Tibial artery (tissue), 4 donors: Measurements from ENCODE around the gene SERTAD2.

Experiments used
- DNase-seq, 2 donors: peaks; one replicate each; pipeline ENCODE4 v3.0.0-alpha.2; 2019
- H3K27ac ChIP-seq, 2 donors: fragments of 200-600 bp; sonication (generic) in 1 of 2; 1 replicate in 1 of 2; 2 replicates in 1 of 2; pipeline ENCODE4 v1.5.1; 2018 to 2019; ENCODE audit warnings: mild to moderate bottlenecking in 1 of 2
- H3K27me3 ChIP-seq, 2 donors: fragments of 200-600 bp; sonication (generic) in 1 of 2; one replicate each; pipeline versions ENCODE4 v1.5.1 to v1.6.0; 2016 to 2019
- H3K36me3 ChIP-seq, 3 donors: fragments of 200-600 bp; sonication (generic) in 2 of 3; one replicate each; pipeline ENCODE4 v1.5.1; 2016 to 2019; ENCODE audit warnings: mild to moderate bottlenecking in 2 of 3
- H3K4me1 ChIP-seq, 4 donors: fragments of 200-600 bp; sonication (generic) in 2 of 4; 1 replicate in 3 of 4; 2 replicates in 1 of 4; pipeline ENCODE4 v1.5.1; 2016 to 2019
- H3K4me3 ChIP-seq, 2 donors: fragments of 200-600 bp; sonication (generic) in 1 of 2; 1 replicate in 1 of 2; 2 replicates in 1 of 2; pipeline ENCODE4 v1.5.1; 2018 to 2019; ENCODE audit warnings: mild to moderate bottlenecking in 2 of 2
- H3K9me3 ChIP-seq, 3 donors: fragments of 200-600 bp; sonication (generic) in 1 of 3; one replicate each; pipeline ENCODE4 v1.5.1; 2016 to 2019
- intact Hi-C: fragments of 100-400 bp; cut with DNase I; formaldehyde crosslinking; loops from one replicate; pipeline ENCODE4 v1.15.0; 2023; ENCODE audit warnings: low total_unique reads
- TF ChIP-seq, protein P1 (sequence below), 2 experiments: fragments of 200-600 bp in 1 of 2; fragments of 450-650 bp in 1 of 2; IDR thresholded peaks; one replicate each; pipeline ENCODE4 v1.5.1; 2017 to 2019; ENCODE audit warnings: antibody characterized with exemption in 2 of 2, mild to moderate bottlenecking in 1 of 2, moderate library complexity in 1 of 2

Gene SERTAD2

DNA sequence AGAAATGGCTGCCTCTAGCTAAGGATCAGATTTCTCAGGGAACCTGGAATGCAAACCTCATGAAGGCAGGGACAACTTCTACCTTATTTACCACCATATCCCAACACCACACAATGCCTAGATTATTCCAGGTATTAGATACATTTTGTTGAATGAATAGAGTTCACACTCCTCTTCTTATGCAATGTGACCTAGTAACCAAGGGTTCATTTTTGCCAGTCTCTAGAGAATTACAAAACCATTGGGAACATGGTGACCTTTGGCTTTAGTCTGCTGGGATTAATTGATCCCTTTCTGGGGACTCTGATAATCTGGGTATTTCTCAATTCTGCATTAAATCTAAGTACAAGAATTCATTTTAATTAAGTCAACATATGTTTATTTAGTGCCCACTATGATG is 35.2 kb upstream of the SERTAD2 start:
- Histone ChIP-seq H3K27me3 (no peaks in the 10 kb centered on the region), H3K4me1 (no peaks in the 10 kb centered on the region), H3K4me3 (no peak overlapping the region), H3K27ac (no peak overlapping the region), H3K9me3 (no peaks in the 10 kb centered on the region), H3K36me3 (no peaks in the 10 kb centered on the region)
- intact Hi-C loops: no loop called here
- DNase-seq: no peak
- TF ChIP-seq, protein P1, sequence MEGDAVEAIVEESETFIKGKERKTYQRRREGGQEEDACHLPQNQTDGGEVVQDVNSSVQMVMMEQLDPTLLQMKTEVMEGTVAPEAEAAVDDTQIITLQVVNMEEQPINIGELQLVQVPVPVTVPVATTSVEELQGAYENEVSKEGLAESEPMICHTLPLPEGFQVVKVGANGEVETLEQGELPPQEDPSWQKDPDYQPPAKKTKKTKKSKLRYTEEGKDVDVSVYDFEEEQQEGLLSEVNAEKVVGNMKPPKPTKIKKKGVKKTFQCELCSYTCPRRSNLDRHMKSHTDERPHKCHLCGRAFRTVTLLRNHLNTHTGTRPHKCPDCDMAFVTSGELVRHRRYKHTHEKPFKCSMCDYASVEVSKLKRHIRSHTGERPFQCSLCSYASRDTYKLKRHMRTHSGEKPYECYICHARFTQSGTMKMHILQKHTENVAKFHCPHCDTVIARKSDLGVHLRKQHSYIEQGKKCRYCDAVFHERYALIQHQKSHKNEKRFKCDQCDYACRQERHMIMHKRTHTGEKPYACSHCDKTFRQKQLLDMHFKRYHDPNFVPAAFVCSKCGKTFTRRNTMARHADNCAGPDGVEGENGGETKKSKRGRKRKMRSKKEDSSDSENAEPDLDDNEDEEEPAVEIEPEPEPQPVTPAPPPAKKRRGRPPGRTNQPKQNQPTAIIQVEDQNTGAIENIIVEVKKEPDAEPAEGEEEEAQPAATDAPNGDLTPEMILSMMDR (IDR thresholded peaks at IDR 0.05): no peak

DNA sequence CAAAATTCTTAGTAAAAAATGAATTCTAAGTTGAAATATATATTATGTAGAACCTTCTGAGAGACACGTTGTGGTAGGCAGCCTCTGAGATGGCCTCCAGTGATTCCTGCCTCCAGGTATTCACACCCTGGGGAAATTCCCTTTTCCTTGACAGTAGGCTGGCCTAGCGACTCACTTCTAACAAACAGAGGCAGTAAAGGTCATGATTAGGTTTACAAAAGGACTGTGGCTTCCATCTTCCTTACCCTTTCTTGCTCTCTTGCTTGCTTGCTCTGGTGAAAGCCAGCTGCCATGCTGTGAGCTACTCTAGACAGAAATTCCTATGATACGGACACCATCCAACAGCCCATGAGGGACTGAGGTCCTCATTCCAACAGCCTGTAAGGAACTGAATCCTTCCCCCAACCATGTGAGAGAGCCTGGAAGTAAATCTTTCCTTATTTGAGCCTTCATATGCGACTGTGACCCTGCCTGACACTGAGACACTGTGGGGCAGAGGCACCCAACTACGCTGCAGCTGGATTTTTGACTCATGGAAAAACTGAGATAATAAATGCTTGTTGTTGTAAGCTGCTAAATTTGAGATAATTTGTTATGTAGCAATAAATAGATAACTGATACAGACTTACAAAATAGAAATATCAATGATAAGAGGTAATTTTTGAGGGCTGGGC is 32.7 kb upstream of the SERTAD2 start:
- no peak overlapping the region for H3K27ac ChIP-seq
- H3K36me3 ChIP-seq: no peaks in the 10 kb centered on the region
- H3K27me3 ChIP-seq: no peaks in the 10 kb centered on the region
- no peak for DNase-seq
- TF ChIP-seq, protein P1 (IDR thresholded peaks at IDR 0.05): no peak
- no peaks in the 10 kb centered on the region for H3K4me1 ChIP-seq
- no peaks in the 10 kb centered on the region for H3K9me3 ChIP-seq
- H3K4me3 ChIP-seq: no peak overlapping the region
- intact Hi-C loops: no loop called here

DNA sequence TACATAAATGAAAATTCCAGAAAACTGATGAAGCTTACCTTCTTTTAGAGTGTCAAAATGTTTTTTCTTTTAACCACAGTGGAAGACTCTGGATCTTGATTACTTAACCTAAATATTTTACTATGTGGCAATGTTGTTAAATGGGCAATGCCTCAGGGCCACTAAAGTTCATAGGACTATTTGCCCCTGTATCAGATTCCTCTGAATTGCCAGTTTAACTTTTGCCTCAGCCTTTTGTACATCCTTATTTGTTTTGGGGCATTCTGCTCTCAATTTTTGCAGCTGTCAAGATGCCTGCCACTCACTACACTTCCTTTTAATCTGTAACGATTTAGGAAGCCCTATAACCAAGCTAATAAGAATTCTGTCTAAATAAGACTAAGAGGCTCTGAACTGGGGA is 31.7 kb upstream of the SERTAD2 start:
- Histone ChIP-seq H3K4me1 (no peaks in the 10 kb centered on the region), H3K27ac (no peak overlapping the region), H3K4me3 (no peak overlapping the region), H3K27me3 (no peaks in the 10 kb centered on the region), H3K9me3 (no peaks in the 10 kb centered on the region), H3K36me3 (no peaks in the 10 kb centered on the region)
- TF ChIP-seq, protein P1 (IDR thresholded peaks at IDR 0.05): no peak
- DNase-seq: no peak
- intact Hi-C loops: no loop called here

DNA sequence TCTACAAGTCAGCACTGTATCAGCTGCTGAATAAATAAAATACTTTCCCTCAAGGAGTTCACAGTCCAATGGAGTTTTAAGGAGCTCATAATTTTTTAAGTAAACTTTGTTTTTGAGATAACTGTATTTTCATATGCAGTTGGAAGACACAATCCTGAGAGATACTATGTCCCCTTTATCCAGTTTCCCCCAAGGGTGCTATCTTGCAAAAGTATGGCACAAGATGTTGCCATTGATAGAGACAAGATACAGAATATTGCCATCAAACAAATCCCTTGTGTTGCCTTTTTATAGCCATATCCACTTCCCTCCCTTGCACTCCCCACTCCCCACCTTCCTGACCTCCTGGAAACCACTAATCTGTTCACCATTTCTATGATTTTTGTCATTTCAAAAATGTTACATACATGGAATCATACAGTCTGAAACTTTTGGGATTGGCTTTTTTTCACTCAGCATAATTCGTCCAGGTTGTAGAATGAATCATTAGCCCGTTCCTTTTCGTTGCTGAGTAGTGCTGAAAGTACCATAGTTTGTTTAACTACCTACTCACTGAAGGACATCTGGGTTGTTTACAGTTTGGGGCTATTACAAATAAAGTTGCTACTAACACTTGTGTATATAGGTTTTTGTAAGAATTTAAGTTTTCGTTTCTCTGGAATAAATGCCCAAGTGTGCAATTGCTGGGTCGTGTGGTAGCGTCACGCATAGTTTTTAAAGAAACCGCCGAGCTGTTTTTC is 30.2 kb upstream of the SERTAD2 start:
- TF ChIP-seq, protein P1 (IDR thresholded peaks at IDR 0.05): no peak
- Histone ChIP-seq H3K27me3 (no peaks in the 10 kb centered on the region), H3K27ac (no peak overlapping the region), H3K4me3 (no peak overlapping the region), H3K36me3 (no peaks in the 10 kb centered on the region), H3K4me1 (peaks cover 0 to 8% (median 3%) of the 10 kb centered on the region in 4 donors), H3K9me3 (no peaks in the 10 kb centered on the region)
- intact Hi-C loops: no loop called here
- DNase-seq: no peak

DNA sequence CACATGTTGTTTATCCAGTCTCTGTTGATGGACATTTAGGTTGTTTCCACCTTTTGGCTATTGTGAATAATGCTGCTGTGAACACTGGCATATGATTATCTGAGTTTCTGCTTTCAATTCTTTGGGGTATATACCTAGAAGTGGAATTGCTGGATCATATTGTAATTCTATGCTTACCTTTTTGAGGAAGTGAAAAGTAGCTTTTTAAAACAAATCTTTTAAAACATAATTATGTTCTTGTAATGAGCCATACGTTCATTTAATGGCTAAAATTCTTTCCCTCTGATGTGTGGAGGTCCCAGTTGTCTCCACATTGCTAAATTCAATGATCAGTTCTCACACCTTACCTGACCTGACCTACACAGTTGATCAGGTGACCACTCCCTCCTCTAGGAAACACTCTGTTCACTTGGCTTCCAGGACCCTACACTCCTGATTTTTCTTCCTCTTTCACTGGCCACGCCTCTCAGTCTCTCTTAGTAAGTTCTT is 27.8 kb upstream of the SERTAD2 start:
- intact Hi-C loops: no loop called here
- no peak overlapping the region for H3K4me3 ChIP-seq
- no peaks in the 10 kb centered on the region for H3K9me3 ChIP-seq
- no peak for DNase-seq
- TF ChIP-seq, protein P1 (IDR thresholded peaks at IDR 0.05): no peak
- H3K4me1 ChIP-seq: peaks cover 0 to 13% (median 4%) of the 10 kb centered on the region in 4 donors
- H3K27ac ChIP-seq: no peak overlapping the region
- no peaks in the 10 kb centered on the region for H3K27me3 ChIP-seq
- H3K36me3 ChIP-seq: no peaks in the 10 kb centered on the region
